HG03342 (cell line): ENCODE results near the gene MYDGF.
"Not testable (repeated sequence)": the region's sequence is repeated elsewhere in the genome, so short reads cannot be mapped to it uniquely, and the experiment has no call there.

Experiments used
- ATAC-seq: cut with Tn5 transposase; IDR thresholded peaks from one replicate; pipeline ENCODE4 v1.9.1; 2021; ENCODE audit warnings: mild to moderate bottlenecking, moderate library complexity; ENCODE audit not compliant: unreplicated experiment

The MYDGF gene

DNA sequence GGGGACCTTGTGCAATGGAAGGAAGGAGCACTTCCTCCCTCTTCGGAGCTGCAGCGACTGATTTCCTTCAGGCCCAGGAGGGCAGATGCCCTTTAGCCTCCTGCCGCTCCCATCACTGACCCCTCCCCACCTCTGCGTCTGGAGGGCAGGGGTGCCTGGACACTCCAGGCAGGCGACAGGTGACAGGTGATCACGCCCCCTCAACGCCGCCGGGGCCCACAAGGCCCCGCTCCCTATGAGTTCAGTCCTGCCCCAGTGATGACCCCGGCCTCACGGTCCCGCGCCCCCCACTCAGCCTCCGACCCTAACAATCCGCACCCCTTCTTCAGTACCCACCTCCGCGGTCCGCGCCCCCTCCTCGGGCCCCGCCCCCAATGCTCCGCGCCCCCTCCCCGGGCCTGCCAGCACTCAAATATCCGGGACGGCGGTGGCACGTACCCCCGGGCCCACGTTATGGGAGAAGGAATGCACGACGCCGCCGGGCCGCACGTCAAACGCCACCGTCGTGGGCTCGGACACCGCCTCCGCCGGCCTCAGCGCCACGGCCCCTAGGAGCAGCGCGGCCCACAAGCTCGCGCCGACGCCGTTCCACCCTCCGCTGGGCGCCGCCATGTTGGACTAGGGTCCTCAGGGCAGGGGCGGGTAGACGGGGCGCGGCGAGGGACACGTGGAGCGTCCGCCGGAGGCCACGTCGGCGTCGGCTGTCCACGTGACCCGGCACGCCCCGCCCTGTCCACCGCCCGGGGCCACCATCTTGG lies at the start of gene MYDGF:
Gene MYDGF, minus strand, starts transcription at position 620 of the 758 bp plus-strand sequence. Its CDS starts 8 bp downstream, at position 612.
- peak; percentile 81 for ATAC-seq

DNA sequence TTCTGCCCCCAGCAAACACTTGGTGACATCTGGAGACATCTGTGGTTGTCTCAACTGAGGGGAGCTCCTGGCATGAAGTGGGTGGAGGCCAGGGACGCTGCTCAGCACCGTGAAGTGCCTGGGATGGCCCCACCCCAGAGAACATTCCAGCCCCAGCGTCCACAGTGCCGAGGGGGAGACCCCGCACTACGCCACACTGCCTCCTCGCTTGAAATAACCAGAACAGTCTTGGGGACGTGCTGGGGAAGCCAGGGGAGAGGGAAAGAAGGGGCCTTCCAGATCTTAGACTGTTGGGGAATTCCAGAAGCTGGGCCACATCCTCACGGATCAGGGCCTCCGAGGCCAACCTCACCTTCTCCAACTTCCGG lies 49.3 kb upstream of the MYDGF start:
- ATAC-seq = no peak

DNA sequence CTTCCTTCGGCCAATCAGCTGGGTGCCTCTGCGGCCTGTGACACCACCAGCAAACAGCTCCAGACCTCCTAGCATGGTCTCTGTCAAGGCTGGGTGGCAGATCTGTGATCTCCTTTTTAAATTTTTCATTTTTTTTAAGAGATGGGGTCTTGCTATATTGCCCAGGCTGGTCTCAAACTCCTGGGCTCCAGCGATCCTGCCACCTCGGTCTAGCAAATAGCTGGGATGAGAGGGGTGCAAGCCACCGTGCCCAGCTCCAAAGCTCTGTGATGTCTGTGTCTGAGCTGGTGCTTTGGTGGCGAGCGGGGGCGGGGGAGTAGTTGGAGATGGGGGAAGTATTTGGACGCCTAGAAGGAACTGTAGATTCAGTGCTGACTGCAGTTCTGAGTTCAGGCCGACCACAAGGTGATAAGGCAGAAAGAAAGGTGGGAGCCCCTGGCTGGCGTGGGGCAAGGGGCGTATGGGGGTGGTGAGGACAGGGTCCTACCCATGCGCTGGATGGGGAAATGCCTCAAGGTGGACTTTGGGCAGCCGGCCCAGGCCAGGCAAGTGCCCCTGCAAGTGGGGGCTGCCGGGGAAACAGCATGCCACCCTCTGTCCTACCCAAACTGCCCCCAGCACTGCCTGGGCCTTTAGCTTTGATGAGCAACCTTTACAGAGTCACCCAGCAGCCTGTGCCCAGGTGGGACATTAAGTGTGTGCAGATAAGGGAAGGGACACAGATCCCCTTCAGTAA lies 48.0 kb upstream of the MYDGF start:
- ATAC-seq = no peak

DNA sequence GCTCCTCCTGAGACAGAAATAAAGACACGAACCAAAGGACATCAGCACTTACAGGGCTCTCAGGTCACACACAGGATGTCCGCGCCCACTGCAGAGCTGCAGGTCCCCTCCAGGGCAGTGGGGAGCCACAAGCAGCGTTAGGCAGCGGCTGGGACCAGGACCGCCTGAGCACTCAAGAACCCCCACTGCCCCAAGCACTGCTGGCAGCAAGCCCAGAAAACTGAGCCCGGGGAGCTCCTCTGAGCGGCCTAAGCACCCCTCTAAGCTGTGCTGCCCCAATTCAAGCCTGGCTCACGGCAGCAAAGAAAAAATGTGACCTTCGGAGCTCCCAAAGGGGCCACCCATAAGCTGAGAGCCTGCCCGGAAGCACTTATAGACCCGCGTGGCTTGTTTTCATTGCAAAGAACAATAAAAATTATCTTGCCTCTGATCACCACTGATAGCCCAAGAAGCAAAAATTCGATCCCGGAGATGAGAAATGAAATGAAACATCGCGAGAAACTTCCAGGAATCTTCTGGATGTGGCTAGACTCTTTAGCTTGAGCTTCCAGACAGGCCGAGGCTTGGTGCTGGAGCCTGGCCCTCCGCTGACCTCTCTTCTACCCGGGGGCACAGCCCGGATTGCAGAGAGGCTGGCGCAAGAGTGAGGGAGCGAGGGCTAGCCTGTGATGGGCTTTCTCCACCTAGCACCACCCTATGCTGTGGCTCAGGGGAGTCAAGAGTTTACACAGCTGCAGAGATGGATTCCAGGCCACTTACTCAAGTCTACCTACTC lies 47.2 kb upstream of the MYDGF start:
- ATAC-seq = no peak

DNA sequence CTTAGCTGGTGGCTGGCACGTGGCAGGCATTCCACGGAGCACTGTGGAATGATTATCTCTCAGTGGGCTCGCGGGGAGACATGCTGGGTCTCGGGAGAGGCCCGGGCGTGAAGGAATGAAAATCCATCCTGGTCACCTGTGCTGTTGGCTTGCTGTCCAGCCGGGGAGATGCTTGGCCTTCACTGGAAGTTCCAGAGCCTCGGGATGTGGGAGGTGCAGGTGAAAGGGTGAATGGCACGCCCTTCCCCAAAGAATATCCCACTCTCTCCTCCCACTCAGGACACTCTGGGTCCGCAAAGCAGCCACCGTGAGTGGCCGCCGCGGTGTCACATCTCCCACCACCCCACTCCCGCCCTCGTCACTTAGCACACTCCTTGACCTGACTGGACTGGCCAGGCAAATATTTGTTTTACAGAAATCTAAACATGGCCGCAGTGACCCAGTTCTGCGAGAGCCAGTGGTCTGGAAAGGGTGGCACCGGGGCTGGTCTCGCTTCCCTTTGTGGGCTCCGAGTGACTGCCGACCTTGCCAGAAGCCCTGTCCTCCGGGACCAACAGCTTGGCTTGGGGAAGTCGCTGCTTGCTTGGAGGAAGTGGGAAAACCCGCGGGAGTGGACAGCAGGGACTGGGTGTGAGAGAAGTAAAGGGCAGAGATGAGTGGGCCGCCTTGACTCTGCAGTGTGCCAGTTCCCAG lies 45.5 kb upstream of the MYDGF start:
- no peak for ATAC-seq

DNA sequence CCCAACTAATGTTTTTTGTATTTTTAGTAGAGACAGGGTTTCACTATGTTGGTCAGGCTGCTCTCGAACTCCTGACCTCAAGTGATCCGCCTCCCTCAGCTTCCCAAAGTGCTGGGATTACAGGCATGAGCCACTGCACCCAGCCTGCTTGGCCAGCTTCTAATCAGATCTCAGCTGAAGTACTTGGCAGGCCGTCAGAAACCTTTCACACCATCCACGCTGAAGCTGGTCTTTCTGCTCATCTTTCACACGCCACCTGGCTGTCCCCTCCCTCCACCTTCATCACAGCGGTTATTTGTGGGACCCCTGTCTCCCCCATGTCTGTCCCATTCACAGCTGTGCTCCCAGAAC lies 45.0 kb upstream of the MYDGF start:
- not testable (repeated sequence) for ATAC-seq

DNA sequence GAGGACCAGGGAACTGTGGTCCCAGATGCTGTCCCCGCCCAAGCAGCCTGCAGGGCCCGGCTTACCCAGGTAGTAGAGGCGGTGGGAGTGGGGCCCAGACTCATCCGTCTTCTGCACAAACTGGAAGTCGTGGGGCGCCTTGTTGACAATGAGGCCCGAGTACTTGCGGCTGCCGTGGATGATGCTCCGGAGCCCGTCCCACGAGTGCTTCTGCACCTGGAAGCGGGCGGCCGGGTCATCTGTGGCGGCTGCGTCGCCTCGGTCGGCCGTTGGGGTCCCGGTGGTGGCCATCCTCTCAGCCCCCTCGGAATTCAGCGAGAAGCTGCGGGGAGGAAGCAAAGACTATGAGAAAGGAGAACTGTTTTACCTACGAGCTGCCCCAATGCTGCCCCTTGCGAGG lies 43.9 kb upstream of the MYDGF start:
- no peak for ATAC-seq

DNA sequence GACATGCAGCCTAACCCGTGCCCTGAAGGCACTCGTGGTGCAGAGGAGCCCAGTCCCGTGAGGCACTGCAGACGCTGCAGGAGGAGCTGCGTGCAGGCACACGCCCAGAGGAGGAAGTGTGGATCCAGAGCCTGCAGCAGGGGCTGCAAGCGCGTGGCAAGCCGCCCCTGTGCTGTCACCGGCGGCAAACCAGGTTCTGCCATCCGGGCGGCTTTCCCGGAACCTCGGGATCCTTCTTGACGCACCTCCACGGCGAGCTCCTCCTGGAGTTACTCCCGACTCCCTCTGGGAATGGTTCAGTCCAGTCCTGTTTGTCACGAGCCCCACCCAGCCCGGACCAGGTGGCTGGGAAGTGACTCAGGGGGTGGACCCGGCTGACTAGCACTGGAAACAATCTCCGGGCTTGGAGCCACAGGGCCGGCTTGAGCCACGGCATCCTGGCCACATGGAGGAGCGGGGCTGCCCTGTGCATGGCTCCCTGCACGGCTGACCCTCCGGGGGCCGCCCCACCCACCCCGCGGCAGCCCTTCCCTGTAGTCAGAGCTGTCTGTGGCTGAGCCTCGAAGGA lies 43.3 kb upstream of the MYDGF start:
- no peak for ATAC-seq

DNA sequence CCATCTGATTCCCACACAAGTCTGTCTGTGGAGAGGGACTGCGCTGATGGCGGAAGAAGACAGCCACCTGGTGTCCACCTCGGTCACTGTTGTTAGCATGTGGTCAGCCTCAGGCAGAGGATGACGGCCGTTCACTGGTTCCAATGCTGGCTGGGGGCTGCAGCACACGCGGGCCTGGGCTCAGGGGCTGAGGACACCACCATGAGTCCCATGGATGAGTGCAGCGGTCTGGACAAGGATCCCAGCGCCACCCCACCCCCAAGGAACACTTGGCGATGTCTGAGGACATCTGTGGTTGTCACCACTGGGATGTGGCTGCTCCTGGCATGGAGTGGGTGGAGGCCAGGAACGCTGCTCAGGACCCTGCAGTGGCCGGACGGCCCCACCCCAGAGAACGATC lies 42.6 kb upstream of the MYDGF start:
- ATAC-seq = no peak

DNA sequence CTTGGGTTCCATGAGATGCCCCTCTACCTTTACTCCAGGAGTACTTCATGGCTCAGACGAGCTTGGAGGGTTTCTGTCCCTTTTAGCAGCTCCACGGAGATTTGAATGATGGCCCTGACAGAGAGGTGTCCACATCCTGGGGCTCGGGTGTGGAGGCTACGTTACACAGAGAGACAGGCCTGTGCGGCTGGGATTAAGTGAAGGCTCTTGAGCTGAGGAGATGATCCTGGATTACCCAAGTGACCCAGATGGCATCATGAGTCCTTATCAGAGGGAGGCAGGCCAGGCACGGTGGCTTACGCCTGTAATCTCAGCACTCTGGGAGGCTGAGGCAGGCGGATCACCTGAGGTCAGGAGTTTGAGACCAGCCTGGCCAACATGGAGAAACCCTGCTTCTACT lies 41.1 kb upstream of the MYDGF start:
- ATAC-seq = no peak

DNA sequence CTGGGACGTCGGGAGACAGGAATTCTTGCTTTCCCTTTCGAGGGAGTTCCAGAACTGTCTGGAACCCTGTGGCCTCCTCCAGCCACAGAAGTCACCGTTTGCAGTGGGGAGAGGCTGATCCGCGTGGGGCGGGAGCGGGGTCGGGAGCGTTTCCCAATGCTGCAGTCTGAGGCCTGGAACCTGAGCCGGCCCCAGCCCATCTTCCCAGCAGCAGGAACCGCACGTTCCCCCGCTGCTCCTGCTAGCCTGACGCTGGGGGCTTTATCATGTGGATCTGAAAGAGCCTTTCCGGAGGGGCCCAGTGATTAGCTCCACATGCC lies 40.1 kb upstream of the MYDGF start:
- ATAC-seq = no peak

DNA sequence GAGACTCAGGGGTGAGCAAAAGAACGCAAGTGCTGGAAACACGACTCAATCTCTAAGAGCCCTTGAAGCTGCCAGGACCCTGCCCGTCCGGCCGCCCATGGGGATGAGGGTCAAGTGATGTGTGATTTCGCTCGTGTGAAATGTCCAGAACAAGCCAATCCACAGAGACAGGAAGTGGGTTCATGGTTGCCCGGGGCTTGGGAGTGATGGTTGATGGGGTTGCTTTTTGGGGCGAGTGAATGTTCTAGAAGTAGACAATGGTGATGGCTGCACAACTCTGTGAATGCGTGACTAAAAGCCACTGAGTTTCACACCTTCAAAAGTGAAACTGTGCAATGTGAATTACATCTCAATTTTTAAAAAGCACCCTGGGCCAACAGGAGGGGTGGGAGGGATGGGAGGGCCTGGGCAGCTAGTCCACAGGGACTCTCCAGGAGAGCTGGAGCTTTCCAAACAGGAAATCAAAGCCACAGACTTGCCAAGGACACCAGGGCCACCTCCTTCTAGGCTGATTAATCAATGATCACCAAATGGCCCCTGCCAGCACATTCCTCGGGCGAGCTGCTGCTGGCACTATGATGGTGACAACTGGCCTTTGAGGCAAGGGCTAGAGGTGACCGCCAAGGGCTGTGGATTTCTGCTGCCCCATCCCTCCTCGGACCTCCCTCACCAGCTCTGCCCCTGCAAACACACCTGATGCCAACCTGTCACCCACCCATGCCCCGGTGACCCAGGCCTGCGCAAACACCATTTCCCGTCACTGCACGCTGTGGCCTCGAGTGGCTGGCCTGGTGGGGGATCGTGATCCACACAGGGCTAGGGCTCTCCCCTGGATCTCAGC lies 39.5 kb upstream of the MYDGF start:
- ATAC-seq = no peak

DNA sequence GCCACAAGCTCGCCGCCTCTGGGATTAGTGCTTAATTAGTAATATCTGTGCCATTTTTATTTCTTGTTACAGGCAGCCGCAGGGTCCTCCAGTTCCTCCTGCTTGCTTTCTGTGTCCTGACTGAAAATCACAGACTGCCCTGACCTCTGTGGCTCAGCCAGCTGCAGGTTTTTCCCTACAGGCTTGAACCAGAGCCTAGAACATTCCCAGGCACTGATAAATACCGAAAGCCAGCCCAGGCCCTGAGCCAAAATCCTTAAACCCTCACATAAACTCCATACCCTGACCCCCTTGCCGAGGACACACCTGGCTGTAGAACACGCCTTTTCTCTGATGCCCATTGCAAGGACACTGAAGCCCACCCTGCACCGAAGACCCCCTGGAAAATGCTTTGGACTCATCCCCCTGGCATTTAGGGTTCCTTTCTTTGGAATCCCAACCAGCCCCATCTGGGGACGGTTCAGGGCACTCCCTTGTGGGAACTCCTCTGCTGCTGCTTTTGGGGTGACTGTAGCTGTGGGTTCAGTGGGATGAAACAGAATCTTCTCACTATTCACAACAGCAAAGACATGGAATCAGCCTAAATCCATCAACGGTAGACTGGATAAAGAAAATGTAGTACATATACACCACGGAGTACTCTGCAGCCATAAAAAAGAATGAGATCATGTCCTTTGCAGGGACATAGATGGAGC lies 38.0 kb upstream of the MYDGF start:
- no peak for ATAC-seq

DNA sequence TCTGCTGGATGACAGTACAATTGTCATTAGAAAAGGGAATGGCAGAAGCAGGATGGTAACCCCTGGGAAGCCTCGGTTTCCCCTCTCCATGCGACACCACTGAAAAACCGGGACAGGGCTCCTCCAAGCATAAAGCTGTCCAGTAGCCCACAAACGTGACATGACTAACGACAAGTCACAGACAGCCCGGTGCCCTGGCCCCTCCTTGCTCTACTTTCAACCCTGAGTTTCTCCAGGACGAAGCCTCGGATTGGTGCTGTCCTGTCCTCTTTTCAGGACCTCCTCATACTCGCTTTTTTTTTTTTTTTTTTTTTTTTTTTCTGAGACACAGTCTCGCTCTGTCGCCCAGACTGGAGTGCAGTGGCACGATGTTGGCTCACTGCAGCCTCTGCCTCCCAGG lies 37.2 kb upstream of the MYDGF start:
- no peak for ATAC-seq

DNA sequence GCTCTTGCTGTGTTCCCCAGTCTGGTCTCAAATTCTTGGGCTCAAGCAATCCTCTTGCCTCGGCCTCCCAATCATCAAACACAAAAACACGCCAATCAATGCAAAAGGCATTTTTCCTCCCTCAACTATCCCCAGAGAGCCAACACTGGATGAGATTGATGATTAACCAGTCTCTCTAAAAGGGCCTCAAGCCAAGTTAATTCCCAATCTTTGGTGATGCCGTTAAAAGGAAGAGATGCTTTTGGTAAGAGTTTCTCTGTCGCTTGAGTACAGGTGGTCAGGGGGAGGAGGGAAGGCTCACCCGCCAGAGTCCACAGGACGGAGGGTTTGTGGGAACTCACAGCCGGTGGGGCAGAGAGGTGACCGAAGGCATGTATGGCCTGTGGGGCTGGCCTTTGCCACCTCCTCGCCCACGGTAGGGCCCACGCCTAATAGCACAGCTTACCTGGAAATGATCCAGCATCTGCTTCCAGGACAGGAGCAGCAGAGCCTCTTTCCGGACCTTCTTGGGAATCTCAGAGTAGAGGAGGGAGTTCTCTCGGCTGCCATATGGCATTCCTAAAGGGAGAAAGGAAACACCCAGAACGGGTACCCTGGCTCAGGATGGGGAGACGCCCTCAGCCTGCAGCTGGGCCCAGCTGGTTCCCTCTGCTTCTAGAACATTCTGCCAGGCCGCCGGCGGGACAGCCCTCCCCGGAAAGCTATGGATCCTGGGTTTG lies 35.4 kb upstream of the MYDGF start:
- ATAC-seq = no peak

DNA sequence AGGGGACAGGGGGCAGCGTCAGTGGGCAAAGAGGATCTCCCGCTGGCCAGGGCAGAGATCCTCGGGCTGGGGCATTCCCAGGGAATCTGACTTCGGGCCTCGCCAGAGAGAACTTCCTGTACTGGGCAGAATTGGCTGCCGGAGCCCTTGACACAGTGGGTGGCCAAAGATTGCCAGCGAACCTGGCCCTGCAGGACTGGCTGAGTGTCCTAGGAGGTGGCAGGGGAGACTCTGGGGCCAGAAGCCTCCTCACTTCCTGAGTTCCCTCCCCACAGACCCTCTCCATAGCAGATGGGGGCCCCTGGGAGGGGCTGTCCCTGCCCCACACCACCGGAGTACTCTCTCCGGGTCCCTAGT lies 34.2 kb upstream of the MYDGF start:
- ATAC-seq = no peak

DNA sequence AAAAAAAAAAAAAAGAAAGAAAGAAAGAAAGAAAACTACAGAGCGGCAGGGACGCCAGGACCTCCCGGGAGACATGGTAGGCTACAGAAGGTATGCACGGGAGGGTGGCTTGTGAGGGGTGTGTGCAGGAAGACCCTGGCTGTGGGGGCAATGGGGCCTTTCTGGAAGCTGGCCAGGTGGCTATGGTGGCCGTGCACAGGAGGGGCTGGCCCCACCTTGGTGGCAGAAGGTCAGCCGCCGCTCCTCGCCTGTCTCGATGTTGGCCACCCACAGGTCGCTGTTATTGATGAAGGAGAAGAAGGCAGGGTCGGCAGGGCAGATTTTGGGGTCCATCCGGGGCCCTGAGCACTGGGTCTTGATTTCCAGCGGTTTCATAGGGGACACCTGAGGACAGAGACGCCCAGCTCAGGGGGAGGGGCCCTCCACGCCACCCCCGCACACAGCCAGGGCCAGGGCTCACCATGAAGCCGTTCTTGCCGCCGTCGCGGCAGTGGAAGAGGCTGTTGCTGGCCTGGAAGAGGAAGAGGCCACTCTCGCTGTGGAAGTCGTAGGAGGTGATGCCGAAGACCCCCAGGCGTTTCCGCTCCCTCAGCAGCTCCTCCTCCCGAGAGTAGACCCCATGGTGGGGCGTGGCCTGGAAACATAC lies 33.7 kb upstream of the MYDGF start:
- no peak for ATAC-seq

DNA sequence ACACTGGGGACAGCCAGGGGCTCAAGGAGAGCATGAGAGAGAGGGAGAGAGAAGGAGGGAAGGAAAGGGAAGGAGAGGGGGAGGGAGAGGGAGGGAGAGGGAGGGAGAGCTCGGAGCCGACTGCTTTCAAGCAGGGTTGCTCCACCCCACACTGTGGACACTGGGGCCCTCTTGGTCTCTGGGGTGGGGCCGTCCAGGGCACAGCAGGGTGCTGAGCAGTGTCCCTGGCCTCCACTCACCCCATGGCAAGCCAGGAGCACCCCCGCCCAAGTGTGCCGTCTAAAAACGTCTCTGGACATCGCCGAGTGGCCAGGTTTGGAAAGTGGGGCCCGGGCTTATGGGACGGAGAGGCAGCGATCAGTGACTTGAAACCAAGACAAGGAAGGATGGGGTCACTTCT lies 32.6 kb upstream of the MYDGF start:
- no peak for ATAC-seq

DNA sequence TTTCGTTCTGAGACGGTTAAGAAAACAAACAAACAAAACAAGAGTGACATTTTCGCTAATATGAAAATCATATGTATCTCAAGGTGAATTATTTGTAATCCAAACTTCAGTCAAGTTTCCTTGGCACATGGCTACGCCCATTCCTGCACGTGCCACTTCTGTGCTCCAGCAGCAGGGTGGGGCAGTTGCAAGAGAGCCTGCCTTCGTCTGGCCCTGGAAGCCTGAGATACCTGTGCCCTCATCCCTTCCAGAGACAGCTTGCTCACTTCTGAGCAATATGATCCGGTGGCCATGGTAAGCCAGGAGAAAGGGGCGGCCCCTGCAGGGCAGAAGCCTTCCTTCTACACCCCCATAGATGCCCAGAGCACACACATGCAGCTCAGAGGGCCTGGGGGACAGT lies 31.4 kb upstream of the MYDGF start:
- no peak for ATAC-seq
